Gastroesophageal sphincter (tissue), 3 donors: ENCODE results near the gene TAL2.

Experiments
- CTCF ChIP-seq, 4 experiments: fragments of 200-600 bp in 2 of 4; fragments of 450-650 bp in 2 of 4; sonication (generic) in 1 of 4; IDR thresholded peaks; one replicate each; pipeline ENCODE4 v1.5.1; 2017 to 2019; ENCODE audit warnings: antibody characterized with exemption in 4 of 4, mild to moderate bottlenecking in 2 of 4, moderate library complexity in 2 of 4
- EP300 ChIP-seq: sonication (generic); formaldehyde crosslinking; IDR thresholded peaks from one replicate; pipeline ENCODE4 v1.6.1; 2017; ENCODE audit warnings: antibody characterized with exemption, mild to moderate bottlenecking
- POLR2A ChIP-seq, 2 donors: fragments of 450-650 bp; IDR thresholded peaks; one replicate each; pipeline ENCODE4 v1.6.1; 2017; ENCODE audit warnings: antibody characterized with exemption in 2 of 2, mild to moderate bottlenecking in 2 of 2, moderate library complexity in 1 of 2
- POLR2AphosphoS5 ChIP-seq: sonication (generic); formaldehyde crosslinking; IDR thresholded peaks from one replicate; pipeline ENCODE4 v1.6.1; 2017; ENCODE audit warnings: antibody characterized with exemption

- no peak for TF ChIP-seq CTCF (IDR thresholded peaks at IDR 0.05)
- TF ChIP-seq POLR2A (IDR thresholded peaks at IDR 0.05) = no peak
- no peak for TF ChIP-seq POLR2AphosphoS5
- TF ChIP-seq EP300 = no peak
These were observed 17.2 kb downstream of the TAL2 start for GRCh38 chr9:105679257-105680022.
